B cell (primary cell): ENCODE results near the gene GPRC6A. TPM values are rescaled to one million over a fixed set of nuclear protein-coding genes. Genes with fewer than 3 reads are reported as not detected.
"Not testable (repeated sequence)": the region's sequence is repeated elsewhere in the genome, so short reads cannot be mapped to it uniquely, and the experiment has no call there.

ENCODE experiments used
- ATAC-seq: fragments of 200-7000 bp; cut with Tn5 transposase; one replicate; pipeline ENCODE4 v1.10.0; 2021; ENCODE audit warnings: low read depth, mild to moderate bottlenecking, moderate number of reproducible peaks, moderate library complexity
- CTCF ChIA-PET: fragments of 350-600 bp; sonication (Branson Sonifier 250); formaldehyde crosslinking; loops from one replicate; lab custom pipeline; 2021; ENCODE audit warnings: antibody characterized with exemption, inconsistent platforms; lab: Charles Lee
- POLR2A ChIA-PET: fragments of 350-600 bp; sonication (Branson Sonifier 250); formaldehyde crosslinking; loops from one replicate; lab custom pipeline; 2021; ENCODE audit warnings: antibody characterized with exemption; lab: Charles Lee
- DNase-seq: peaks from one replicate; pipeline ENCODE4 v3.0.0; 2013
- H2AFZ ChIP-seq: 2 replicates; pipeline ENCODE4 v1.6.1; 2012; ENCODE audit warnings: mild to moderate bottlenecking, low read depth, low read length; ENCODE audit not compliant: insufficient read depth, poor library complexity, severe bottlenecking
- H3K27ac ChIP-seq, 2 donors: 1 replicate in 1 of 2; 2 replicates in 1 of 2; pipeline ENCODE4 v1.5.1; 2012 to 2013; ENCODE audit warnings: low read length in 2 of 2, mild to moderate bottlenecking in 2 of 2, moderate library complexity in 1 of 2
- H3K27me3 ChIP-seq, 4 experiments: fragments of 200-600 bp in 1 of 4; sonication (generic) in 1 of 4; replicated peaks in 1 of 4; 1 replicate in 2 of 4; 2 replicates in 2 of 4; pipeline versions ENCODE4 v1.6.1 to v1.7.0; 2013 to 2016; ENCODE audit warnings: low read length in 3 of 4, mild to moderate bottlenecking in 2 of 4, mixed read lengths in 1 of 4, moderate library complexity in 1 of 4; ENCODE audit not compliant: insufficient read depth in 4 of 4, control insufficient read depth in 3 of 4; ENCODE audit errors: control extremely low read depth in 1 of 4
- H3K36me3 ChIP-seq, 2 experiments: replicated peaks in 1 of 2; 1 replicate in 1 of 2; 2 replicates in 1 of 2; pipeline versions ENCODE4 v1.6.1 to v1.7.1; 2013; ENCODE audit warnings: low read length in 1 of 2; ENCODE audit not compliant: insufficient read depth in 2 of 2, control insufficient read depth in 1 of 2; ENCODE audit errors: control extremely low read depth in 1 of 2, extremely low read depth in 1 of 2
- H3K4me1 ChIP-seq, 2 donors: fragments of 200-600 bp in 1 of 2; sonication (generic) in 1 of 2; 1 replicate in 1 of 2; 2 replicates in 1 of 2; pipeline versions ENCODE4 v1.5.1 to v1.6.1; 2013 to 2017; ENCODE audit warnings: low read length in 2 of 2; ENCODE audit not compliant: control insufficient read depth in 2 of 2, insufficient read depth in 2 of 2
- H3K4me2 ChIP-seq: replicated peaks from 2 replicates; pipeline ENCODE3; 2012; ENCODE audit warnings: mild to moderate bottlenecking, low read depth, low read length; ENCODE audit not compliant: poor library complexity, severe bottlenecking
- H3K4me3 ChIP-seq, 5 experiments: fragments of 200-600 bp in 1 of 5; sonication (generic) in 1 of 5; 1 replicate in 3 of 5; 2 replicates in 2 of 5; pipeline versions ENCODE4 v1.5.1 to v1.7.0; 2011 to 2016; ENCODE audit warnings: low read length in 4 of 5, mild to moderate bottlenecking in 4 of 5, low read depth in 2 of 5, control low read depth in 1 of 5, moderate library complexity in 1 of 5; ENCODE audit not compliant: insufficient read depth in 1 of 5; ENCODE audit errors: control extremely low read depth in 1 of 5, extremely low read depth in 1 of 5
- H3K79me2 ChIP-seq: fragments of 200-600 bp; sonication (generic); one replicate; pipeline ENCODE4 v1.6.0; 2016; ENCODE audit warnings: low read length; ENCODE audit not compliant: control insufficient read depth, insufficient read depth
- H3K9ac ChIP-seq: fragments of 200-600 bp; sonication (generic); 2 replicates; pipeline ENCODE4 v1.6.1; 2017; ENCODE audit warnings: mild to moderate bottlenecking, low read length, moderate library complexity
- H3K9me3 ChIP-seq, 3 donors: one replicate each; pipeline versions ENCODE4 v1.6.1 to v1.7.1; 2013; ENCODE audit warnings: low read length in 2 of 3; ENCODE audit not compliant: control insufficient read depth in 2 of 3, insufficient read depth in 1 of 3; ENCODE audit errors: control extremely low read depth in 1 of 3
- H4K20me1 ChIP-seq: 2 replicates; pipeline ENCODE4 v1.6.0; 2012; ENCODE audit warnings: mild to moderate bottlenecking, low read length; ENCODE audit not compliant: insufficient read depth, control insufficient read depth, poor library complexity, severe bottlenecking
- H3K27ac Mint-ChIP-seq: one replicate; pipeline ENCODE4 v1.8.0; 2021; ENCODE audit warnings: mixed read lengths
- H3K27me3 Mint-ChIP-seq: one replicate; pipeline ENCODE4 v1.8.0; 2021; ENCODE audit warnings: mixed read lengths
- H3K4me1 Mint-ChIP-seq: one replicate; pipeline ENCODE4 v1.8.0; 2021; ENCODE audit warnings: mixed read lengths
- H3K4me3 Mint-ChIP-seq: one replicate; pipeline ENCODE4 v1.8.0; 2021; ENCODE audit warnings: mixed read lengths
- H3K9me3 Mint-ChIP-seq: one replicate; pipeline ENCODE4 v1.8.0; 2022; ENCODE audit warnings: mixed read lengths; ENCODE audit not compliant: insufficient read depth
- EZH2 ChIP-seq: IDR thresholded peaks from 2 replicates; pipeline ENCODE4 v1.6.1; 2012; ENCODE audit warnings: borderline replicate concordance, low read depth, mild to moderate bottlenecking, moderate library complexity, low read length; ENCODE audit not compliant: insufficient read depth, poor library complexity, severe bottlenecking
- WGBS: methylation state at CpG from one replicate; pipeline ENCODE4 v1.1.5; 2013; ENCODE audit warnings: missing lambda C conversion rate; ENCODE audit not compliant: insufficient coverage; 5-methylcytosine and 5-hydroxymethylcytosine counted together
- intact Hi-C: fragments of 100-400 bp; cut with micrococcal nuclease; formaldehyde crosslinking; loops from one replicate; pipeline ENCODE4 v1.10.0; 2022
- polyA plus RNA-seq: library from polyadenylated mRNA; depleted of rRNA; stranded (reverse); fragments of >200 nt; gene quantifications from 2 replicates; pipeline ENCODE4 v1.2.3, GENCODE V29; 2012
- total RNA-seq, 2 donors: library from RNA; stranded (reverse); fragments of 120-200 nt in 1 of 2; gene quantifications; 1 replicate in 1 of 2; 2 replicates in 1 of 2; pipeline versions ENCODE4 v1.2.3 to v1.2.4, GENCODE V29; 2013 to 2022
- TF ChIP-seq, protein P1 (sequence below): fragments of 200-600 bp; IDR thresholded peaks from one replicate; pipeline ENCODE4 v1.8.0; 2022; ENCODE audit warnings: antibody characterized with exemption, mild to moderate bottlenecking

GPRC6A gene
- total and polyA plus RNA-seq, 2 donors (not counting 1 experiment from before 2014, with no cell fraction given) = not detected

DNA sequence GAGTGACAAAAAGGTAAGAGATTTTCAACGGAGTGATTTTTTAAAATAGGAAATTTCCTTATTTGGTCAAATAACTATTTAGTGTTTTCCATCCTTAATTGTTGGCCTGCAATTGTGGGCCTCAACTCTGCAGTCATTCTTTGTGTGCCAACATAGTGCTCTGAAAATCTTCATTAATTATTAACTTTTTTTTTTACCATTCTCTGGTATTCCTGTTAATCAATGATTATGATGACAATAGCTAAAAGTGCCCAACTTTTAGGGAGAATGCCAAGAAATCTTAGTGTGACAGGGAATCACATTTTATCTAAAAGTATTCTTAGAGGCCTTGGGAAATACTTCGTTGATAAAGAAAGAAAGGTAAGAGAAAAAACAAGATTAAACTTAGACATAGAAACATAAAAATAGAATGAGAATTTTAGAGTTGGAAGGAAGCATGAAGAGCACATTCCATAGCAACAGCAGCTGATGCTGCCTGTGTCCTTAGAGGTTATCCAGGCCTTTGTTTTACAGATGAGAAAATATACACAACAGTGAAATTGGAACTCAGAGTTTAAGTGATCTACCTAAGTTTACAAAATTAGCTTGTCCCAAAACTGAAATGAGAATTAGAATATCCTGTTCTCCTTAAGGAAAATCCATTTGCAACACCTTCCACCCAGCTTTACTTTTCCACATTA, 1.2 kb downstream of the GPRC6A start:
- no peaks in the 10 kb centered on the region for H3K27me3 ChIP-seq
- no peak overlapping the region for H2AFZ ChIP-seq
- peaks cover 0 to 2% (median 0%) of the 10 kb centered on the region in 3 donors for H3K9me3 ChIP-seq
- TF ChIP-seq EZH2 = no peak
- TF ChIP-seq, protein P1, sequence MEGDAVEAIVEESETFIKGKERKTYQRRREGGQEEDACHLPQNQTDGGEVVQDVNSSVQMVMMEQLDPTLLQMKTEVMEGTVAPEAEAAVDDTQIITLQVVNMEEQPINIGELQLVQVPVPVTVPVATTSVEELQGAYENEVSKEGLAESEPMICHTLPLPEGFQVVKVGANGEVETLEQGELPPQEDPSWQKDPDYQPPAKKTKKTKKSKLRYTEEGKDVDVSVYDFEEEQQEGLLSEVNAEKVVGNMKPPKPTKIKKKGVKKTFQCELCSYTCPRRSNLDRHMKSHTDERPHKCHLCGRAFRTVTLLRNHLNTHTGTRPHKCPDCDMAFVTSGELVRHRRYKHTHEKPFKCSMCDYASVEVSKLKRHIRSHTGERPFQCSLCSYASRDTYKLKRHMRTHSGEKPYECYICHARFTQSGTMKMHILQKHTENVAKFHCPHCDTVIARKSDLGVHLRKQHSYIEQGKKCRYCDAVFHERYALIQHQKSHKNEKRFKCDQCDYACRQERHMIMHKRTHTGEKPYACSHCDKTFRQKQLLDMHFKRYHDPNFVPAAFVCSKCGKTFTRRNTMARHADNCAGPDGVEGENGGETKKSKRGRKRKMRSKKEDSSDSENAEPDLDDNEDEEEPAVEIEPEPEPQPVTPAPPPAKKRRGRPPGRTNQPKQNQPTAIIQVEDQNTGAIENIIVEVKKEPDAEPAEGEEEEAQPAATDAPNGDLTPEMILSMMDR = no peak
- CTCF ChIA-PET = no interaction called here
- no CpG with 5 or more reads among the region's 2 CpGs for WGBS
- H3K4me3 ChIP-seq = no peak overlapping the region
- H3K9ac ChIP-seq = no peak overlapping the region
- H3K36me3 ChIP-seq = no peaks in the 10 kb centered on the region
- no peaks in the 10 kb centered on the region for H4K20me1 ChIP-seq
- H3K4me2 ChIP-seq = no peak overlapping the region
- Mint-ChIP-seq H3K4me3 (no peak overlapping the region), H3K9me3 (peaks cover 10% of the 10 kb centered on the region), H3K27me3 (no peaks in the 10 kb centered on the region), H3K27ac (no peak overlapping the region), H3K4me1 (no peaks in the 10 kb centered on the region)
- H3K27ac ChIP-seq = no peak overlapping the region
- intact Hi-C loops = no loop called here
- H3K79me2 ChIP-seq = no peaks in the 10 kb centered on the region
- no peak for DNase-seq
- ATAC-seq = no peak
- POLR2A ChIA-PET = no interaction called here
- no peaks in the 10 kb centered on the region for H3K4me1 ChIP-seq

DNA sequence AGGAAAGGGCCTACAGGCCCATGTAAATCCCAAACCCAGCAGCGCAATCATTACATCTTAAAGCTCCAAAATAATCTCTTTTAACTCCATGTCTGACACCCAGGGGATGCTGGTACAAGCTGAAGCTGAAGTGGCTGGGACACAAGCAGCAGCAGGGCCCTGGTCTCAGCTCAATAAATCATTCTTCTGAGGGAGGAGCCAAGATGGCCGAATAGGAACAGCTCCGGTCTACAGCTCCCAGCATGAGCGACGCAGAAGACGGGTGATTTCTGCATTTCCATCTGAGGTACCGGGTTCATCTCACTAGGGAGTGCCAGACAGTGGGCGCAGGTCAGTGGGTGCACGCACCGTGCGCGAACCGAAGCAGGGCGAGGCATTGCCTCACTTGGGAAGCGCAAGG, 12.5 kb downstream of the GPRC6A start:
- H4K20me1 ChIP-seq, H2AFZ ChIP-seq, H3K9ac ChIP-seq, H3K27ac ChIP-seq, H3K4me1 Mint-ChIP-seq, H3K9me3 Mint-ChIP-seq, DNase-seq, H3K36me3 ChIP-seq, CTCF ChIA-PET, H3K4me2 ChIP-seq, H3K9me3 ChIP-seq, intact Hi-C loops, H3K4me3 Mint-ChIP-seq, H3K4me3 ChIP-seq, H3K79me2 ChIP-seq, ATAC-seq, H3K27me3 Mint-ChIP-seq, H3K4me1 ChIP-seq, H3K27ac Mint-ChIP-seq, H3K27me3 ChIP-seq, POLR2A ChIA-PET: not testable (repeated sequence)
- 40% methylated on average over 1 of the region's 15 CpGs for WGBS
